Activated T-cell treated with anti-CD3 and anti-CD28 coated beads, Interleukin-2, amount 50 U/mL, for 48 hours (primary cell): ENCODE data around the gene SERP2.

ENCODE experiments used
- DNase-seq, 2 experiments: peaks; one replicate each; pipeline ENCODE4 v3.0.0-alpha.2; 2020

Gene SERP2

DNA sequence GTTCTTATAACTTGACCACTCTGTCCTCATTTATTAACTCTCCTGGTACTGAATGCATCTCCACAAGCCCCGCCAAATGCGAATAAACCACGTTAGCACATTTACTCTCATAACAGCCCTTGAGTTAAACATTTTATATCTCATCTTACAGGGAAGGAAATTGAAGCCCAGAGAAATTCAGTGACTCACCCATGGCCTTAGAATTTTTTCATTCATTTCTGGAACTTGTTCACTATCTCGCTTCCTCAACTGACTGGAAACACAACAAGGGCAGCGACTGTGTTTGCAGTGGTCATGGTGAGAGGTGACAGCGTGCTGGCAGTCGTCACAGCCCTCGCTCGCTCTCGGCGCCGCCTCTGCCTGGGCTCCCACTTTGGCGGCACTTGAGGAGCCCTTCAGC lies 39.5 kb downstream of the SERP2 start:
- no peak for DNase-seq

- DNase-seq, result no peak
Measured at GRCh38 chr13:44414716-44415115, 41.1 kb downstream of the SERP2 start.

DNA sequence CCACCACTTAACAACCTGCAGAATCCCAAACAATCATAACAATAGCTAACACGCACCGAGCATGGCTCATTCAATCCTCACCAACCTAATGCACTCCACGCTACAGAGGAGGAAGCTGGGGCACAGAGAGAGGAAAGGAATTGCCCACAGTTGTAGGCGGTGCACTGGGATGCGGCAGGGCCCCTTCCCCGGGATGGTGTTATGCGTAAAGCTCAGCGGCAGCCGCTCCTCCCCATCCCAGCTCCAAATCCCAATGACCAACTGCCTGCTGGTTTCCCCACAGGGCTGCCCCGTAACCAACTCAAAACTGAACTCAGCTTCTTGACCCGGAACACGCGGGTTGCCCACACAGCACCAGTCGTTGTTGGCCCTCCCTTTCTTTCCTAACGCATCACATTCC lies 42.2 kb downstream of the SERP2 start:
- DNase-seq, result no peak

- no peak for DNase-seq
Measured at GRCh38 chr13:44416301-44416700, 42.7 kb downstream of the SERP2 start.

DNA sequence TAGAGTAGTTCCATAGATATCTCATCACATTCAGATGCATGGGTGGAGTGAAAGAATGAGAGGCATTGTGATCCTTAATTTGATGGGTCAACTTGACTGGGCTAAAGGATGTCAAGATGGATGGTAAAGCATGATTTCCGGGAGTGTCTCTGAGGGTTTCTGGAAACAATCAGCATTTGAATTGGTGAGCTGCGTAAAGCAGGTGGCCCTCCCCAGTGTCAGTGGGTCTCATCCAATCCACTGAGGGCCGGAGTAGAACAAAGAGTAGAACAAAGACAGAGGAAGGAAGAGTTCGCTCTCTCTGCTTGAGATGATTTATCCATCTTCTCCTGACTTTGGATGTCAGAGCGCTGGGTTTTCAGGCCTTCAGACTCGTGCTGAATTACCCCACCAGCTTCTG lies 43.1 kb downstream of the SERP2 start:
- DNase-seq, result no peak

- DNase-seq, result no peak
Measured at GRCh38 chr13:44417446-44417845, 43.8 kb downstream of the SERP2 start.

DNA sequence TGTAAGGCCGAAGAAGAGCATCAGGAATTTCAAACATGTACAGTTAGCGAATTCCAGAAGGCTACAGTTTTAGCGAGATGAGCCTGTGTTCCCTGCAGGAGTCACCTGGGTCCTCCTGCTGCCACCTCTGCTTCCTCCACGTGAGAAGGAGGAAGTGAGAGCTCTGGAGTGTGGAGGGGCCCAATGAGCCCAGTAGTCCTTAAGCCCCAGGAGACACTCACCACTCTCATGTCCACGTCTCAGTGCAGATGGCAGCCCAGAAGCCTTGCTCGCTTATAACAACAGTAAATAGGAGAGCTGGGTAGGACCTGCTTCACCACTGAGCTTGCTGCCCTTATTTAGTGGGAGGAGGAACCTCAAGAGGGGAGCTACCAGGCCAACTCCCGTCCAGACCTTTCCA lies 44.3 kb downstream of the SERP2 start:
- DNase-seq, result no peak

GRCh38 chr13:44420376-44421220 lies 47.0 kb downstream of the SERP2 start:
- no peak for DNase-seq

GRCh38 chr13:44421853-44422525 lies 48.4 kb downstream of the SERP2 start:
- DNase-seq, result no peak

- DNase-seq, result no peak
Measured at GRCh38 chr13:44422755-44423643, 49.4 kb downstream of the SERP2 start.

DNA sequence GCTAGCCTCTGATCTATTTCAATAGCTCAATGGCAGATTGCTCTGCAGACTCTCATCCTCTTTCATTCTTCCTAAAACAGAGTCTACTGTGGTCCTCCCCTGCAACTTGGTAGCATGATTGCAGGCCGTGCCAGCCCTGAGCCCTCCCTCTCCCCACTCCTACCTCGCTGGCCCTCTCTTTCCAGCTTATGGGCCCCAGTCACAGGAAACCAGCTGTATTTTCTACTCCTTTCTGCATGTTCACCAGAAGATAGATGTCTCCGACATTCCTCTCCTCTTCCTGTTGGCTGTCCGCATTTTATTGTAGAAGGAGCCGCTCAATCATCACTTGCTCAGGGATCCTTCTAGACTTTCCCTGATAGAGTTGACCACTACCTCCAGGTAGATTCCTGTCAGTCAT lies 50.2 kb downstream of the SERP2 start:
- DNase-seq, result no peak

- no peak for DNase-seq
Measured at GRCh38 chr13:44425041-44425814, 51.6 kb downstream of the SERP2 start.

DNA sequence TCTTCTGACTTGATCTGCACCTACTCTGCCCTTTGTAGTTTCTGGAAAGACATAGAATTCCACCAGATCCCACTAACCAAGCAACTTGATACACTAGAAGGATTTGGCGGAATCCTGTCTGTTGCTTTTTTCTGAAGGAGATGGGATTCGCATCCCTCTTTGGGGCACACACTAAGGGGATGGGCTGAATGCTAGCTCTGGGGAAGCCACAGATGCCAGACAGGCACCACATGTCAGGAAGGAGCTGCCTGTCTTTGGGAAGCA lies 52.1 kb downstream of the SERP2 start:
- DNase-seq, result no peak

GRCh38 chr13:44426461-44426860 lies 52.8 kb downstream of the SERP2 start:
- no peak for DNase-seq

DNA sequence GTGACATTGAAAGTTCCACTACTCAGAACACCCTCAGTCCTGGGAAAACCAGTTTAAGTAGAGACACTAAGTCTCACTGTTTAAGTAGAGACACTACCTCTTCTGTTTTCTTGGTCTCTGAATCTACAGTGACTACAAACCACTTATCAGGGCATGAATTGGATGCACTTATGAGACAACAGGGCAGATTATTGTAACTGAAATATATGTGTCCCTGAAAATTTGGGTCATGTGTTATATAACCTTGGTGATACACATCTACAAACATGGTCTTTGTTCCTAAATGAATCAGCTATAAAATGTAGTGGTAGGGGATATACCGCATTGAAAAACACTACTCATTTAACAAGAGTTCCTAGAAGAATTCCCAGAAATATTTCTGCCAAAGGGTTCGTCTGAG lies 55.7 kb downstream of the SERP2 start:
- no peak for DNase-seq

DNA sequence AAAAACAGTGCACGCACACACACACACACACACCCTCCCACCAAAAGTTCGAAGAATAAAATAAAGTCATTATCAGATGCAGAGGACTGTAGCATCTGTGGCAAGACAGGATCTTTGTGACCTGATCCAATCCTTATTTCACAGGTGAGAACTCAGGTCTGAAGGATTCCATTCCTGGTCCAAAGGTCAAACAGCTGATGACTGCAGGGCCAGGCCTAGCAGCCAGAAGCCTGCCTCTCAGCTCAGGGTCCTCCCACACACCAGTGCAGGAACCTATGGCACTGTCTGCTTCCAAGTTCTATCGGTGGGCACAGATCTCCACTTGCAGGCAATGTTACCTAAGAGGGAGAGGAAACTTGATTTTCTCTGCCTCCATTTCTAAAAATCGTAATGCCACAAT lies 57.5 kb downstream of the SERP2 start:
- no peak for DNase-seq

DNA sequence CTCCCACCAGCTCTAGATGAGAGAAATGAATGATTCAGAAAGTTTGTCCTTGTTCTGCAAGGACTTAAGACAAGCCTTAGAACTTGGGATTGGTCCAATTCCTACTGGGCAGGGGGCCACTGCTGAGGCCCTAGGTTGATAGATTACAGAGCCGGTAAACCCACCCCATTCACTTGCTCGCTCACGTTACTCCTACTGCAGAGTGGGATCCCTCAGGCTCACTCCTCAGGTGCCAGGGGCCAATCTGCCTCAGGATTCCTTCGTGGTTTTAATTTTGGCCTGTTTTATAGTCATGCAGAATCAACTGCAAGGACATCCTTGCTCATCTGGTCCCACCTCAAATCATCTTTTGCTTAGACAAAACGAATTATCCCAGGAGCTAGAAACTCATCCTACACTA lies 59.0 kb downstream of the SERP2 start:
- DNase-seq, result no peak

GRCh38 chr13:44433863-44434765 lies 60.5 kb downstream of the SERP2 start:
- DNase-seq, result no peak

DNA sequence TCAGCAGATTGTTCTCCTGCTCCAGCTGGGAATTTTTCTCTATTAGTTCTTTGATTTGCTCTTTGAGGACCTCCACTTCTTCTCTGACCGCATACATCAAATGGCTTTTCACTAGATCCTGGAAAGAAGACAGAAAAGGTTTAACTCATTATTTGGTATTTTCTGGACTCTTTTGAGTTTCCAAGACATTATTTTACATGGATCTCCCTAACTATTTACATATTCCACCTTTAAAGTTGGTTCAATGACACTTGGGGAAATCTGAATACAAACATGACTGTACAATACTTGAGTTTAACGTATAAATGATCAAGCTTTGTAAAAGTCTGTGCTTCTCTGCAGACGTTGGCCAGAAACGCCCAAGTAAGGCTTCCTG lies 61.1 kb downstream of the SERP2 start:
- no peak for DNase-seq

DNA sequence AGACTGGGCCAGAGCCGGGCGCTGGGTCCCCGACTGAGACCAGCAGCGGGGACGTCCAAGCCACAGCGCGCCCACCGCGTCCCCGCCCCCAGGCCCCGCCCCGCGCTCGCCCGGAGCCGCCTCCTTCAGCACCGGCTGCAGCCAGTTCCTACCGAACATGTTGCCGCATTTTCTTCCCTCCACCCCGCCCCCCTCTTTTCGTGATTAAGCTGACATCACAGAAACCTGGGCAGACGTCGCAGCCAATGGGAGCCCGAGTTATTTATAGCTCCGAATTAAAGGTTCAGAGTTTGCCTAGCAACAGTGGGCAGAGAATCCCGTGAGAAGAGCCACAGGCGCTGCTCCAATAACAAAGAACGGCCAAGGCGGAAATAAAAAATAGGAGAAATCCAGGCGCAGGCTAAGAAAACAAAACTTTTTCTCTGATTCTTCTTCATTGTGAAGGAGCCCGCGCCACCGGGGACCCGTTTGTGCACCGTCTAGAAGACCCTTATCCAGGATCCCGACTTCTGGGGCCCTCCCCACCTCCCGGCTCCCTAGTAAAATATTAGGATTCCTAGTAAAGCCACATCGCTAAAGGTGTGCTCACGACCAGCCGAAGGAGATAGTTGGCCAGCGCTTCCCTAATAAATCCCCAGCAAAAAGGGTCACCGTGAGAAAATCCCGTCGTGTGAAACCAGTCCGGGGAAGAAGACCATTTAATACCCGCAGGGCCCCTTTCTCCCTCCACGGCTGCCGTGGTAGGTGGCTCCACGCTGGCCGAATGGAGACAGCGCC lies 61.7 kb downstream of the SERP2 start:
- DNase-seq, result peak; percentile 87 to 89

DNA sequence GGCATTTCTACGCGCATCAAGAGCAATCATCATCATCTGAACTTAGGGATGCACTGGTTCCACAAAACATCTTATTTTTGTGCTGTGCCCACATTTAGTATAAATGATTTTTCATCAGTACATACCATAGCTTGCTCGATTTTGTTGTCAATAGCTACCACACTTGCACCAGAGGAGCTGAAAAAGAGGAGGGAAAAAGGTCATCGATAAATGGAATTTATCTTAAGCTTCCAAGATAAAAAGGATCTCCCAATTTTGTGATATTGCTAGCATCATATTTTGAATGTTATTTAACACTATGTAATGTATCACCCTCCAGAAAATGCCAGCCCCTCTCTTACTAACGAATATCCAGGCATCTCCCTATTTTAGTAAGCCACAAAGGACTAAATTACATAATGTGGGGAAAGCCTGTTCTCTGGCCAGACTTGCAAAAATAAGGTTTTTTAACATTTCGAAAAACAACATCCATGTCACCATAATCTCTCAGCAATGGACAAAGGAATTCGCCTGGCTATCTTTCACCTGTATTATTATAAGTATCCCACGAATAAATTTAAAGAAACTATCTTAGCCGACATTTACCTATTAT lies 62.4 kb downstream of the SERP2 start:
- DNase-seq, result no peak
